HG03442 (cell line): ENCODE data around the gene COL28A1.

Source experiments
- ATAC-seq: cut with Tn5 transposase; IDR thresholded peaks from one replicate; pipeline ENCODE4 v1.9.1; 2021; ENCODE audit warnings: mild to moderate bottlenecking, moderate library complexity; ENCODE audit not compliant: unreplicated experiment

Gene COL28A1

GRCh38 chr7:7535691-7536090, at the start of gene COL28A1:
Gene COL28A1 (minus strand): TSS chr7:7535873. CDS start chr7:7532875, 2,998 bp downstream.
- no peak for ATAC-seq

GRCh38 chr7:7584653-7585052, 49.0 kb upstream of the COL28A1 start:
- ATAC-seq: no peak

- ATAC-seq: no peak
Measured at GRCh38 chr7:7583731-7584130, 48.1 kb upstream of the COL28A1 start.

- ATAC-seq: no peak
Measured at GRCh38 chr7:7582596-7582995, 46.9 kb upstream of the COL28A1 start.

- ATAC-seq: no peak
Measured at GRCh38 chr7:7581531-7582179, 46.0 kb upstream of the COL28A1 start.

GRCh38 chr7:7579638-7580037, 44.0 kb upstream of the COL28A1 start:
- no peak for ATAC-seq

GRCh38 chr7:7577888-7578287, 42.2 kb upstream of the COL28A1 start:
- no peak for ATAC-seq

- ATAC-seq: no peak
Measured at GRCh38 chr7:7576344-7576743, 40.7 kb upstream of the COL28A1 start.

GRCh38 chr7:7573701-7574100, 38.0 kb upstream of the COL28A1 start:
- no peak for ATAC-seq

- no peak for ATAC-seq
Measured at GRCh38 chr7:7570584-7570983, 34.9 kb upstream of the COL28A1 start.

GRCh38 chr7:7569615-7570014, 33.9 kb upstream of the COL28A1 start:
- ATAC-seq: peak; percentile 21

- peak; percentile 38 for ATAC-seq
Measured at GRCh38 chr7:7569081-7569527, 33.4 kb upstream of the COL28A1 start.

GRCh38 chr7:7568553-7568952, 32.9 kb upstream of the COL28A1 start:
- no peak for ATAC-seq

GRCh38 chr7:7567898-7568531, 32.3 kb upstream of the COL28A1 start:
- ATAC-seq: no peak

GRCh38 chr7:7566651-7567611, 31.3 kb upstream of the COL28A1 start, which contains the start of gene MIOS:
Gene MIOS (plus strand): TSS chr7:7566884. CDS start chr7:7572476, 5,592 bp downstream.
- ATAC-seq: peak; percentile 72

GRCh38 chr7:7565746-7566650, 30.3 kb upstream of the COL28A1 start:
- ATAC-seq: peak; percentile 14

- no peak for ATAC-seq
Measured at GRCh38 chr7:7565018-7565680, 29.5 kb upstream of the COL28A1 start.

- ATAC-seq: no peak
Measured at GRCh38 chr7:7564323-7564780, 28.7 kb upstream of the COL28A1 start.

- ATAC-seq: no peak
Measured at GRCh38 chr7:7563813-7564212, 28.1 kb upstream of the COL28A1 start.

- no peak for ATAC-seq
Measured at GRCh38 chr7:7563269-7563668, 27.6 kb upstream of the COL28A1 start.
